ENCODE measurements around the gene TRABD2B.

The TRABD2B gene

GRCh38 chr1:47814612-47815395 lies 182.4 kb downstream of the TRABD2B start:
- intact Hi-C loops (cut with DNase I) = no loop called here
- peak in 2 of 10 donors; percentile 13 to 33 for DNase-seq

- DNase-seq = peak in 2 of 10 donors; percentile 25 to 40
These were observed 183.2 kb downstream of the TRABD2B start for GRCh38 chr1:47813970-47814369.

GRCh38 chr1:47812904-47813514 lies 184.2 kb downstream of the TRABD2B start:
- intact Hi-C loops (cut with DNase I) = no loop called here
- DNase-seq = peak in 1 of 10 donors; percentile 7

More at GRCh38 chr1:47813970-47814369, 183.2 kb downstream of the TRABD2B start:
- intact Hi-C loops (cut with DNase I) = no loop called here

GRCh38 chr1:47810964-47811682 lies 186.1 kb downstream of the TRABD2B start:
- peak in 1 of 10 donors; percentile 43 for DNase-seq
- intact Hi-C loops (cut with DNase I) = no loop called here

- peak in 1 of 10 donors; percentile 49 for DNase-seq
- intact Hi-C loops (cut with DNase I) = no loop called here
These were observed 187.7 kb downstream of the TRABD2B start for GRCh38 chr1:47809301-47810084.

- intact Hi-C loops (cut with DNase I) = no loop called here
- DNase-seq = no peak
These were observed 188.6 kb downstream of the TRABD2B start for GRCh38 chr1:47808612-47809011.

- peak in 1 of 10 donors; percentile 19 for DNase-seq
- intact Hi-C loops (cut with DNase I) = no loop called here
These were observed 191.2 kb downstream of the TRABD2B start for GRCh38 chr1:47805921-47806361.

GRCh38 chr1:47805018-47805417 lies 192.2 kb downstream of the TRABD2B start:
- no peak for DNase-seq
- intact Hi-C loops (cut with DNase I) = no loop called here

- DNase-seq = peak in 1 of 10 donors; percentile 35
- intact Hi-C loops (cut with DNase I) = no loop called here
These were observed 193.2 kb downstream of the TRABD2B start for GRCh38 chr1:47803815-47804501.

GRCh38 chr1:47797575-47797974 lies 199.6 kb downstream of the TRABD2B start:
- intact Hi-C loops (cut with DNase I) = no loop called here
- DNase-seq = no peak

- DNase-seq = no peak
- intact Hi-C loops (cut with DNase I) = no loop called here
These were observed 200.6 kb downstream of the TRABD2B start for GRCh38 chr1:47796626-47797025.

- intact Hi-C loops (cut with DNase I) = no loop called here
- no peak for DNase-seq
These were observed 202.1 kb downstream of the TRABD2B start for GRCh38 chr1:47795102-47795501.

- no peak for DNase-seq
- intact Hi-C loops (cut with DNase I) = no loop called here
These were observed 202.7 kb downstream of the TRABD2B start for GRCh38 chr1:47794530-47794929.

- peak in 1 of 10 donors; percentile 22 for DNase-seq
- intact Hi-C loops (cut with DNase I) = no loop called here
These were observed 203.1 kb downstream of the TRABD2B start for GRCh38 chr1:47794081-47794480.

- intact Hi-C loops (cut with DNase I) = no loop called here
- no peak for DNase-seq
These were observed 203.6 kb downstream of the TRABD2B start for GRCh38 chr1:47793563-47793962.

GRCh38 chr1:47792779-47793178 lies 204.4 kb downstream of the TRABD2B start:
- intact Hi-C loops (cut with DNase I) = no loop called here
- DNase-seq = no peak

GRCh38 chr1:47791879-47792608 lies 205.1 kb downstream of the TRABD2B start:
- intact Hi-C loops (cut with DNase I) = no loop called here
- DNase-seq = no peak

GRCh38 chr1:47788761-47789160 lies 208.4 kb downstream of the TRABD2B start:
- intact Hi-C loops (cut with DNase I) = no loop called here
- peak in 1 of 10 donors; percentile 8 for DNase-seq

- intact Hi-C loops (cut with DNase I) = no loop called here
- no peak for DNase-seq
These were observed 209.6 kb downstream of the TRABD2B start for GRCh38 chr1:47787560-47787959.

Data from posterior cingulate gyrus (tissue), 11 donors.